Measurements from ENCODE around the gene GPC5.

DNA sequence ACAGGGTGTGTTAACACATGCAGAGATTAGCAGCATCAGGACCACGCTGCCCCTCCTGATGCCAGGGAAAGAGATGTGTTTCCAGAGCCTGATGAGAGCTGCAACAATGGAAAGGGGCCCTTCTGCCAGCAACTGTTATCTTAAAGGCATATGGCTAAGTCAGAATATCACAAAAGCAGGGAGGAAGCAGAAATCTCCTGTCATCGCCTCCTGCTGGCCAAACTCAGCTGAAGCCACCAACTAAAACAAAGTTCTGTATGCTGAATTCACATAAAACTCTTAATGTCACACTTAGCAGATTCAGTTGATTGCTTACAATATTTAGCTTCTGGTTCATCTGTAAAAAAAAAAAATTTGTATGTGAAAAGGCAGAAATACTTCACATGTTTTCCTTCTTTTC is 178.2 kb downstream of the GPC5 start:
- TF ChIP-seq EZH2 (IDR thresholded peaks at IDR 0.05; ENCODE audit: insufficient read depth, poor library complexity, severe bottlenecking): no peak
- TF ChIP-seq EZH2phosphoT487 (IDR thresholded peaks at IDR 0.05; ENCODE audit: insufficient read depth, low read depth): no peak

Measured in GM23248 (cell line).